K562 (cell line): Measurements from ENCODE around the gene DEGS2. TPM values are rescaled to one million over a fixed set of nuclear protein-coding genes. Genes with fewer than 3 reads are reported as not detected.

Source experiments
- ATAC-seq: fragments of 200-7000 bp; cut with Tn5 transposase; 3 replicates; pipeline ENCODE4 v1.9.1; 2020; ENCODE audit warnings: moderate library complexity
- BruUV-seq: library from RNA; stranded (reverse); fragments of 400-500 nt; replicated peaks from 2 replicates; lab custom pipeline; 2021; lab: Mats Ljungman, UMichigan
- CTCF ChIA-PET: fragments of 300-600 bp; formaldehyde crosslinking; extraction: SDS; loops from one replicate; lab custom pipeline; 2021; ENCODE audit warnings: low intra/inter-chr PET ratio; lab: Yijun Ruan, JAX
- POLR2A ChIA-PET: fragments of 300-600, 350-650 bp; sonication (Branson Sonifier 250); formaldehyde crosslinking; extraction: SDS; loops from one replicate; lab custom pipeline; 2021; ENCODE audit warnings: antibody characterized with exemption, inconsistent platforms; lab: Yijun Ruan, JAX
- DNase-seq, 4 experiments: peaks; one replicate each; pipeline versions ENCODE4 v3.0.0 to v3.0.0-alpha.2; 2011 to 2018; ENCODE audit warnings: low spot score in 3 of 4, mixed read lengths in 3 of 4; ENCODE audit errors: extremely low read depth in 1 of 4
- FAIRE-seq: peaks from 2 replicates; lab custom pipeline; 2011; peaks lifted over from hg19 to GRCh38; lab: Jason Lieb, UNC
- H2AFZ ChIP-seq: 2 replicates; pipeline ENCODE4 v1.6.0; 2011; ENCODE audit warnings: low read depth, low read length, control low read depth, inconsistent platforms
- H3K27ac ChIP-seq: fragments of 200-600 bp; 3 replicates; pipeline ENCODE4 v1.8.0; 2011; ENCODE audit warnings: low read depth, mild to moderate bottlenecking, control low read depth, inconsistent platforms, low read length, moderate library complexity, mixed read lengths; ENCODE audit errors: extremely low read depth
- H3K27me3 ChIP-seq, 2 experiments: fragments of 300-600 bp in 1 of 2; 2 replicates in 1 of 2; 3 replicates in 1 of 2; pipeline versions ENCODE4 v1.6.0 to v1.8.0; 2011; ENCODE audit warnings: inconsistent platforms in 2 of 2, low read length in 2 of 2, mild to moderate bottlenecking in 1 of 2, mixed read lengths in 1 of 2, moderate library complexity in 1 of 2; ENCODE audit not compliant: control insufficient read depth in 2 of 2, insufficient read depth in 2 of 2
- H3K36me3 ChIP-seq: fragments of 300-600 bp; 3 replicates; pipeline ENCODE4 v1.8.0; 2011; ENCODE audit warnings: mild to moderate bottlenecking, low read length, inconsistent platforms; ENCODE audit not compliant: control insufficient read depth, insufficient read depth
- H3K4me1 ChIP-seq, 2 experiments: fragments of 200-600 bp in 1 of 2; replicated peaks in 1 of 2; 2 replicates in 1 of 2; 3 replicates in 1 of 2; pipeline versions ENCODE4 v1.5.1 to v1.8.0; 2011; ENCODE audit warnings: inconsistent platforms in 2 of 2, low read length in 2 of 2, mild to moderate bottlenecking in 1 of 2, mixed read lengths in 1 of 2, moderate library complexity in 1 of 2; ENCODE audit not compliant: control insufficient read depth in 2 of 2, insufficient read depth in 2 of 2
- H3K4me2 ChIP-seq: 2 replicates; pipeline ENCODE4 v1.6.1; 2011; ENCODE audit warnings: low read length, control low read depth, inconsistent platforms, mixed read lengths; ENCODE audit not compliant: insufficient read depth
- H3K4me3 ChIP-seq: fragments of 200-600 bp; sonication (generic), shearing (Covaris generic); 2 replicates; pipeline ENCODE4 v1.5.1; 2016; ENCODE audit warnings: control low read depth, inconsistent platforms
- H3K79me2 ChIP-seq: fragments of 200-600 bp; 3 replicates; pipeline ENCODE4 v1.8.0; 2011; ENCODE audit warnings: low read length, inconsistent platforms; ENCODE audit not compliant: control insufficient read depth, insufficient read depth
- H3K9ac ChIP-seq, 2 experiments: 2 replicates each; pipeline versions ENCODE4 v1.6.0 to v1.6.1; 2011; ENCODE audit warnings: low read depth in 2 of 2, low read length in 2 of 2, control low read depth in 1 of 2, inconsistent platforms in 1 of 2, mild to moderate bottlenecking in 1 of 2, mixed read lengths in 1 of 2; ENCODE audit not compliant: insufficient read depth in 1 of 2
- H3K9me1 ChIP-seq: one replicate; pipeline ENCODE4 v1.6.0; 2011; ENCODE audit warnings: inconsistent platforms, mild to moderate bottlenecking, low read length, moderate library complexity; ENCODE audit not compliant: control insufficient read depth, insufficient read depth
- H3K9me3 ChIP-seq: replicated peaks from 2 replicates; pipeline ENCODE4 v1.5.1; 2011; ENCODE audit warnings: low read depth, low read length, inconsistent platforms; ENCODE audit not compliant: control insufficient read depth, insufficient read depth
- H4K20me1 ChIP-seq: replicated peaks from 2 replicates; pipeline ENCODE4 v1.6.1; 2011; ENCODE audit warnings: low read length, inconsistent platforms, mixed read lengths; ENCODE audit not compliant: control insufficient read depth, insufficient read depth
- DNMT1 ChIP-seq: fragments of 450-650 bp; IDR thresholded peaks from 2 replicates; pipeline ENCODE4 v1.6.1; 2016; ENCODE audit warnings: antibody characterized with exemption, mild to moderate bottlenecking
- ETV5 ChIP-seq: sonication (generic); formaldehyde crosslinking; IDR thresholded peaks from 2 replicates; pipeline ENCODE4 v1.4.0; 2020; ENCODE audit warnings: low read depth, mild to moderate bottlenecking, missing genetic modification reagents
- FOXK1 ChIP-seq: sonication (generic); formaldehyde crosslinking; IDR thresholded peaks from 2 replicates; pipeline ENCODE4 v1.8.0; 2022; ENCODE audit warnings: missing genetic modification reagents, mild to moderate bottlenecking, borderline replicate concordance
- GABPB1 ChIP-seq: sonication (generic); formaldehyde crosslinking; IDR thresholded peaks from 2 replicates; pipeline ENCODE4 v1.8.0; 2022; ENCODE audit warnings: mild to moderate bottlenecking, missing genetic modification reagents
- HDAC8 ChIP-seq: fragments of 450-650 bp; IDR thresholded peaks from 2 replicates; pipeline ENCODE4 v1.6.1; 2016; ENCODE audit warnings: mild to moderate bottlenecking, missing genetic modification characterization, moderate library complexity, missing compliant biosample characterization
- KLF16 ChIP-seq: IDR thresholded peaks from 2 replicates; pipeline ENCODE4 v1.6.1; 2016; ENCODE audit warnings: antibody characterized with exemption
- MBD2 ChIP-seq: sonication (generic); IDR thresholded peaks from 2 replicates; pipeline ENCODE4 v1.6.1; 2016; ENCODE audit warnings: low read depth, borderline replicate concordance
- MED1 ChIP-seq: sonication (generic); formaldehyde crosslinking; IDR thresholded peaks from 2 replicates; pipeline ENCODE4 v1.8.1; 2023; ENCODE audit warnings: missing genetic modification reagents, borderline replicate concordance
- MEIS2 ChIP-seq: fragments of 450-650 bp; IDR thresholded peaks from 2 replicates; pipeline ENCODE4 v1.6.1; 2014; ENCODE audit warnings: mild to moderate bottlenecking; ENCODE audit not compliant: partially characterized antibody
- NFXL1 ChIP-seq: fragments of 450-650 bp; formaldehyde crosslinking; IDR thresholded peaks from 2 replicates; pipeline ENCODE4 v1.4.0; 2021; ENCODE audit warnings: mild to moderate bottlenecking
- POLR2A ChIP-seq: fragments of 450-650 bp; conservative IDR thresholded peaks from 2 replicates; pipeline ENCODE4 v1.6.1; 2016
- TOE1 ChIP-seq, 2 experiments: fragments of 450-650 bp in 1 of 2; sonication (generic) in 1 of 2; formaldehyde crosslinking in 1 of 2; IDR thresholded peaks; 2 replicates each; pipeline versions ENCODE4 v1.7.1 to v1.8.0; 2016 to 2022; ENCODE audit warnings: borderline replicate concordance in 2 of 2, mild to moderate bottlenecking in 2 of 2, antibody characterized with exemption in 1 of 2, inconsistent platforms in 1 of 2, low read depth in 1 of 2, missing genetic modification reagents in 1 of 2, moderate library complexity in 1 of 2
- ZNF121 ChIP-seq: sonication (generic); formaldehyde crosslinking; conservative IDR thresholded peaks from 2 replicates; pipeline ENCODE4 v1.8.0; 2022; ENCODE audit warnings: missing genetic modification reagents
- ZNF77 ChIP-seq: fragments of 250-450 bp; sonication (Bioruptor Pico); IDR thresholded peaks from 2 replicates; pipeline ENCODE4 v1.5.0; 2020
- WGBS: fragments of 100-300 bp; shearing (Covaris generic); methylation state at CpG from one replicate; pipeline ENCODE4 v1.1.6; 2016; ENCODE audit warnings: low coverage, mixed read lengths; ENCODE audit not compliant: insufficient coverage; ENCODE audit errors: missing lambda C conversion rate; 5-methylcytosine and 5-hydroxymethylcytosine counted together
- in situ Hi-C: fragments of 300-500 bp; cut with MboI; formaldehyde crosslinking; loops from 4 replicates; pipeline ENCODE4 v1.15.0; 2018; ENCODE audit warnings: inconsistent platforms, mixed read lengths
- intact Hi-C: fragments of 100-400 bp; cut with micrococcal nuclease; formaldehyde crosslinking; loops from 2 replicates; pipeline ENCODE4 v1.14.2; 2022
- polyA plus RNA-seq, 8 experiments: library from polyadenylated mRNA; depleted of rRNA in 4 of 8; stranded (reverse) in 5 of 8; unstranded in 3 of 8; fragments of >200 nt; fragmentation: Nextera tagmentation in 2 of 8; fragmentation: Illumina TruSeq in 1 of 8; extraction: Ambion mirVana in 2 of 8; extraction: Trizol in 1 of 8; gene quantifications; 2 replicates each; pipeline versions ENCODE4 v1.2.1 to v1.2.3, GENCODE V29; 2011 to 2014; ENCODE audit warnings: inconsistent platforms in 1 of 8, missing spikeins in 1 of 8
- total RNA-seq, 7 experiments: library from RNA; depleted of rRNA in 6 of 7; stranded (reverse); fragments of >200 nt in 6 of 7; fragmentation: Illumina TruSeq in 2 of 7; extraction: Trizol in 2 of 7; gene quantifications; 2 replicates each; pipeline versions ENCODE4 v1.2.1 to v1.2.3, GENCODE V29; 2011 to 2021; ENCODE audit warnings: low replicate concordance in 1 of 7
- TF ChIP-seq, protein P1 (sequence below): fragments of 450-650 bp; IDR thresholded peaks from 2 replicates; pipeline ENCODE4 v1.6.1; 2014; ENCODE audit warnings: low read depth, mild to moderate bottlenecking, moderate library complexity, borderline replicate concordance
- TF ChIP-seq, protein P2 (sequence below): sonication (generic); formaldehyde crosslinking; IDR thresholded peaks from 2 replicates; pipeline ENCODE4 v1.8.0; 2022; ENCODE audit warnings: mild to moderate bottlenecking, missing genetic modification reagents
- TF ChIP-seq, protein P3 (sequence below), 2 experiments: fragments of 200-800 bp in 1 of 2; sonication (Bioruptor generic) in 1 of 2; sonication (generic) in 1 of 2; formaldehyde crosslinking in 1 of 2; IDR thresholded peaks in 1 of 2; conservative IDR thresholded peaks in 1 of 2; 2 replicates each; pipeline versions ENCODE4 v1.5.0 to v1.6.1; 2016 to 2020; ENCODE audit warnings: missing compliant biosample characterization in 1 of 2, missing genetic modification characterization in 1 of 2, missing genetic modification reagents in 1 of 2

DEGS2 gene
- total and polyA plus RNA-seq, 9 of the 15 experiments (the other 6 are each of a cell fraction or from before 2014, with no cell fraction given) = 0.22 to 2.9 (median 0.70) TPM

DNA sequence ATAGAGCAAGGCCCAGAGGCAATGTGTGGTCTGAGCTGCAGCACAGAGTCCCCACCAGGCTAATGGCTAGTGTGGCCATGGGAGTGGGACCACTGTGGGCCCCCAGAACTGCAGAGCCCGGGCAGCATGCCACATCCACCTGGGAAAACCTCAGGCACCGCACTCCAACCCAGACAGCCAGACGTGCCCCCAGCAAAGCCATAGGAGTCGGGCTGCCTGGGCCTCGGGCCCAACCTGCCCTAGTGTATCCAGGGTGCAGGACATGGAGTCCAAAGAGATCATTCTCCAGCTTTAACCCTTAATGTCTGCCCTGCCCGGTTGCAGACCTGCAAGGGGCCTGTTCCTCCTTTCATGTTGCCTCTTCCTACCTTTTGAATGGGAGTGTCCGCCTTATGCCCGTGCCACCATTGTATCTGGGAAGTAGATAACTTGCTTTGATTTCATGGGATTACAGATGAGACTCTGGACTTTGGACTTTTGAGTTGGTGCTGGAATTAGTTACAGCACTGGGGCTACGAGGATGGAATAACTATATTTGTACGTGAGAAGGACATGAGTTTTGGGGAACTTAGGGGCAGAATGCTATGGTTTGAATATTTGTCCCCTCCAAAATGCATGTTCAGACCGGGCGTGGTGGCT is 29.1 kb upstream of the DEGS2 start:
- in situ Hi-C loops (no loop called here), intact Hi-C loops (no loop called here)
- Histone ChIP-seq H3K79me2 (no peaks in the 10 kb centered on the region), H3K9me1 (no peaks in the 10 kb centered on the region), H3K9me3 (no peaks in the 10 kb centered on the region), H3K27ac (no peak overlapping the region), H3K4me1 (peaks cover 10 to 17% of the 10 kb centered on the region in 2 experiments; a peak in 4 of 5 replicates), H3K36me3 (no peaks in the 10 kb centered on the region), H2AFZ (no peak overlapping the region), H3K4me2 (no peak overlapping the region), H4K20me1 (no peaks in the 10 kb centered on the region), H3K4me3 (no peak overlapping the region), H3K9ac (no peak overlapping the region), H3K27me3 (no peaks in the 10 kb centered on the region)
- BruUV-seq = no TSS peak
- FAIRE-seq (no peak), ATAC-seq (no peak), DNase-seq (no peak)
- ChIA-PET POLR2A (no interaction called here), CTCF (no interaction called here)
- TF ChIP-seq HDAC8 (no peak), TOE1 (IDR thresholded peaks at IDR 0.05; ENCODE audit: borderline replicate concordance) (no peak), TOE1 (CRISPR knock-in tag; IDR thresholded peaks at IDR 0.05; ENCODE audit: borderline replicate concordance, low read depth) (no peak), ZNF121 (CRISPR knock-in tag) (no peak), MEIS2 (no peak), ETV5 (CRISPR knock-in tag) (no peak), MED1 (CRISPR knock-in tag) (no peak), KLF16 (no peak), GABPB1 (CRISPR knock-in tag) (no peak), MBD2 (no peak), FOXK1 (CRISPR knock-in tag) (no peak), POLR2A (no peak), ZNF77 (CRISPR knock-in tag) (no peak), NFXL1 (no peak), DNMT1 (no peak)
- TF ChIP-seq, protein P1, sequence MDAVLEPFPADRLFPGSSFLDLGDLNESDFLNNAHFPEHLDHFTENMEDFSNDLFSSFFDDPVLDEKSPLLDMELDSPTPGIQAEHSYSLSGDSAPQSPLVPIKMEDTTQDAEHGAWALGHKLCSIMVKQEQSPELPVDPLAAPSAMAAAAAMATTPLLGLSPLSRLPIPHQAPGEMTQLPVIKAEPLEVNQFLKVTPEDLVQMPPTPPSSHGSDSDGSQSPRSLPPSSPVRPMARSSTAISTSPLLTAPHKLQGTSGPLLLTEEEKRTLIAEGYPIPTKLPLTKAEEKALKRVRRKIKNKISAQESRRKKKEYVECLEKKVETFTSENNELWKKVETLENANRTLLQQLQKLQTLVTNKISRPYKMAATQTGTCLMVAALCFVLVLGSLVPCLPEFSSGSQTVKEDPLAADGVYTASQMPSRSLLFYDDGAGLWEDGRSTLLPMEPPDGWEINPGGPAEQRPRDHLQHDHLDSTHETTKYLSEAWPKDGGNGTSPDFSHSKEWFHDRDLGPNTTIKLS = no peak
- TF ChIP-seq, protein P2, sequence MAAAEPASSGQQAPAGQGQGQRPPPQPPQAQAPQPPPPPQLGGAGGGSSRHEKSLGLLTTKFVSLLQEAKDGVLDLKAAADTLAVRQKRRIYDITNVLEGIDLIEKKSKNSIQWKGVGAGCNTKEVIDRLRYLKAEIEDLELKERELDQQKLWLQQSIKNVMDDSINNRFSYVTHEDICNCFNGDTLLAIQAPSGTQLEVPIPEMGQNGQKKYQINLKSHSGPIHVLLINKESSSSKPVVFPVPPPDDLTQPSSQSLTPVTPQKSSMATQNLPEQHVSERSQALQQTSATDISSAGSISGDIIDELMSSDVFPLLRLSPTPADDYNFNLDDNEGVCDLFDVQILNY (CRISPR knock-in tag) = no peak
- TF ChIP-seq, protein P3, sequence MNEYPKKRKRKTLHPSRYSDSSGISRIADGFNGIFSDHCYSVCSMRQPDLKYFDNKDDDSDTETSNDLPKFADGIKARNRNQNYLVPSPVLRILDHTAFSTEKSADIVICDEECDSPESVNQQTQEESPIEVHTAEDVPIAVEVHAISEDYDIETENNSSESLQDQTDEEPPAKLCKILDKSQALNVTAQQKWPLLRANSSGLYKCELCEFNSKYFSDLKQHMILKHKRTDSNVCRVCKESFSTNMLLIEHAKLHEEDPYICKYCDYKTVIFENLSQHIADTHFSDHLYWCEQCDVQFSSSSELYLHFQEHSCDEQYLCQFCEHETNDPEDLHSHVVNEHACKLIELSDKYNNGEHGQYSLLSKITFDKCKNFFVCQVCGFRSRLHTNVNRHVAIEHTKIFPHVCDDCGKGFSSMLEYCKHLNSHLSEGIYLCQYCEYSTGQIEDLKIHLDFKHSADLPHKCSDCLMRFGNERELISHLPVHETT (CRISPR knock-in tag; conservative IDR thresholded peaks at IDR 0.05 in 1 of 2, IDR thresholded peaks at IDR 0.05 in 1 of 2) = no peak
- WGBS = 67% methylated on average over 12 of the region's 12 CpGs
